ENCODE data around the gene MPIG6B.
"Not testable (repeated sequence)": the region's sequence is repeated elsewhere in the genome, so short reads cannot be mapped to it uniquely, and the experiment has no call there.

MPIG6B gene

DNA sequence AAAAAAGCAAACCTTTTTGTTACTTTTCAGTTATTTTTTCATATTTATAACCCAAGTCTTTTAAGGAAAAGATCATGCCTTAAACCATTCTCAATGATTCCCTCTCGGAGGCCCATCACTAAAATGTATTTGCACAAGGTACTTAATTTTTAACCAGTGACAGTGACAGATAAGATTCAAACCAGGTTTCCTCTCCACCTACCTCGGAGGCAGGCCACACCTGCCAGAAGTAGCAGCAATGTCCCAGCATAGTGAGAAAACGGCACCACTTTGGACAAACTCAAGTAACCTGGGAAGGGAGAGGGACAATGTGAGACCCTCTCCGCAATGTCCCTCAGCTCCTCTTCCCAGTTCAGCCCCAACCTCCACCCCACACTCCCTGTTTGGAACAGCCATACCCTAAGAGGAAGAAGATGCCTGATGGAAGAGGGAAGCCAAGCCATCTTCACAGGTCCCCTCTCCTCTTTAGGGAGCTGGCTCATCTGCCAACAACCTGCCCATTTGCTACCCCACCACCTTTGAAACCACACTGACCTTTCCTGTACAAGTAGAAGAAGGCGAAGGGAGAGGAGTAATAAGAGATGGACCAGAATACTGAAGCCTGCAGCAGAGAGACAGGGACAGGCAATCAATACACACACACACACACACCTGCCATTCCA is 22.3 kb upstream of the MPIG6B start:
- DNase-seq (ENCODE audit: low spot score) = no peak

DNA sequence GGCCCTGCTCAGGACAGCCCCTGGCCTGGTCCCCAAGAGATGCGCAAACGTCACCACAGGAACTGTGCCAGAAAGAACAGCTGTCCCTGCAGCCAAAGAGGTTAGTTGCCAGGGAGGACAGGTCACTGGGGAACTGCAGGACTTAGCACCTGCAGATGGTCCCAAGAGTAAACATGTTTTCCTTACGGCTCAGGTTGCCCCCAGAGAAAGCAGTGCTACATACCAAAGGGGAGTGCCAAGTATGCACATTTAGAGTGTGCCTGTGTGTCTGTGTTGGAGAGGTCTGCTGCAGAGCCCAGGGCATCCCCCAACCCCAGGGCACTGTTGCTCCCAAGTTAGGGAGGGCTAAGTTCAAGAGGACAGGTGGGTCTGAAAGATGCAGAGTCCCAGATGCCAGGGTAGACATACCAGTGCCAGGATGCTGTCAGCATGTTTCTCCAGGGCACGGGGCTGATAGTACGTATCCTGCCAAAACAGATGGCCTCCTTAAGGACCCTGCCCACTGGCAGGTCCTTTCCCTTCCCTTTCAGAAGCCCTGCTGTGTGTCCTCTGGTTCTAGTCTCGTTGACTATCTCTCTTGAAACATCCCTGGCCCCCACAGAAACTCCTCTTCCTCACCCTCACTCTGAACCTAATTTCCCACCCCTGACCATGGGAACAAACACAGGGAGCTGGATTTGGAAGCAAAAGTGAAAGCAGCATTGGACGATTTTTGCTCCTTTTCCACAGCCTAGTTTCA is 21.3 kb upstream of the MPIG6B start:
- peak; percentile 54 for DNase-seq (ENCODE audit: low spot score)

DNA sequence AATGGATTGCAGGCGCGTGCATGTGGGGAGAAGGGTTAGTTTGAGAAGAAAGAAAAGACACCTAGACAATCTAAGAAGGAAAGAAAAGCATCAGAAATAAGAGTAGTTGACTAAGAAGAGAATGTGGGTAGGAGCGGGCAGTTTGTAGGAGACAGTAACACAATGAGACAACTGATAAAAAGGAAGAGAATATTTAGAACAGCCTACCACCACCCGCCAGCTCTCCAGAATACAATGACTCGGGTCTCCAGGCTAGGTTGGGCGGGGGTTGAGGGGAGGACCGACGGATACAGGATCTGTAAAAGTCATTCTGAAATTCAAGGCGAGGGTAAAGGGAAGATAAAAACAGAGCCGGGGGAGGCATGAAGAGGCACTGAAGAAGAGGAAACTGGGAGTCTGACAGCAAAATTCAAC is 20.8 kb upstream of the MPIG6B start:
- DNase-seq (ENCODE audit: low spot score) = no peak

DNA sequence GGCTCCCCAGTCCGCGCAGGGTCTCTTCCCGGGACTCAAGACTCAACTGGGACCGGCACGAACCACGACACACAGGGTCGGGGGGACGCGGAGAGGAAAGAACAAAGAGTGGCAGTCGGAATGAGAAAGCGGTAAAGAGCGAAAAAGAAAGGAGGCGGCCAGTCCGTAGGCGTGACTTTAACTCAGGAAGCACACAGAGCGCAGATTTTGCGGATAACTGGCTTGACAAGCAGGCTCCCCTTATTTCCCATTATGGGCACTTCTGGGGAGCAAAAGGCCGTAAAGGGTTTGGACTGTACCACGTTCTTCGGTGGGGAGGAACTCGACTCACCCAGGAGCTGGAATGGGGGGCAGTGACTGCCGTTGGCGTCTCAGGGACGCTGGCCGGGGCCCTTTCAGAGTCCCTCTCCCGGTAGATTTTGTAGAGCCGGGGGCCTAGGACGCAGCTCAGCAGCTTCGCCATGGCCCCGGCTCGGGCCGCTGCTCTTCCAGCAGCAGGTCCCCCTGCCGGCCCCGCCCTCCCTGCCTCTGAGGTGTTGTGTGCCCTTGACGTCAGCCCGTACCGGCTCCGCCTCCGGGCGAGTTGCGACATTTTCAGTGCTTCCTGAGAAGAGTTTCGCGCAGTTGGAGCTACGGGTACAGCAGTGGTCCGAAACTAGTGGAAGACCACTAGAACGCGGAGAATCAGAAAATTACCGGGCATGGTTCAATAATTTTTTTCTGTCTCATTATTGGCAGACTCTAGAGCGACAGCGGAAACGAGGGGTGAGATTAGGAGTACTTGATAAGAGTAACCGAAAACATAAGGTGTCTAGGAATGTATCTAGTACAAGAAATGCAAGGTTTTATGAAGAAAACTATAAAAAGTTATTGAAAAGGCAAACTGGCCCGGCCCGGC is 20.1 kb upstream of the MPIG6B start, which contains the start of gene ABHD16A:
Gene ABHD16A (minus strand): TSS at position 506 of the 898 bp plus-strand sequence. CDS start 43 bp downstream, at position 463.
- DNase-seq (ENCODE audit: low spot score) = peak; percentile 97

DNA sequence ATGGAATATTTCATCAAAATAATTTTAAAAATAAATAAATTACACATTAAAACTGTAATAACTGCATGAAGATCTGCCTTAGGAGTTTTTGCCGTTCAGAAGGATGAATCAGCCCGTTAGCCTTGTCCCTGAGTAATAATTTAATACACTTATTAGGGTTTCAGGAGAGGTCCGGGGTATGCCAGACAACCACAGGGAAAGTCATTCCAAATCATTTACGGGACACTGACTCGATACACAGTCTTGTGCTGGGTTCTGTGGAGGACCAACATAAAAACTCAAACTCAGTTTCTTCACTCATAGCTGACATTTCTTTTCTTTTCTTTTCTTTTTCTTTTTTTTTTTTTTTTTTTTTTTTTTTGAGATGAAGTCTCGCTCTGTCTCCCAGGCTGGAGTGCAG is 17.2 kb upstream of the MPIG6B start:
- no peak for DNase-seq (ENCODE audit: low spot score)

DNA sequence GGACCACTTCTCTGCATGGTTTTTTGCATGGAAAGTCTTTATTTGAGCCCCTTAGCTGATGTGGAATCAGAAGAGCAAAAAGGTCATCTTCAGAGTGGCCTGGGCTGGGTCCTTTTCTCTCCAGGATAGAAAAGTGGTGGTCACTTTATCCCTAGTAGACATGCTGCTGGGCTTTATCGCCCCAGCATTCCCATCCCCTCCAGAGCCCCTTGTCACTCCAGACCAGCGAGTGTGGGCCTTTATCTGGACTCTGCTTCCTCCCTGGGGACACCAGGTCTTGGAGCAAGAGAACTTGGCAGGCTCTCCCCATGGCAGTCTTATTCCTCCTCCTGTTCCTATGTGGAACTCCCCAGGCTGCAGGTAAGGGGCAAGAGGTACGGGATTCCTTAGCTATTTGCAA is 16.6 kb upstream of the MPIG6B start, which contains the start of gene LY6G6F:
Gene LY6G6F (plus strand): TSS at position 268 of the 400 bp plus-strand sequence. CDS start 41 bp downstream, at position 309.
- no peak for DNase-seq (ENCODE audit: low spot score)

DNA sequence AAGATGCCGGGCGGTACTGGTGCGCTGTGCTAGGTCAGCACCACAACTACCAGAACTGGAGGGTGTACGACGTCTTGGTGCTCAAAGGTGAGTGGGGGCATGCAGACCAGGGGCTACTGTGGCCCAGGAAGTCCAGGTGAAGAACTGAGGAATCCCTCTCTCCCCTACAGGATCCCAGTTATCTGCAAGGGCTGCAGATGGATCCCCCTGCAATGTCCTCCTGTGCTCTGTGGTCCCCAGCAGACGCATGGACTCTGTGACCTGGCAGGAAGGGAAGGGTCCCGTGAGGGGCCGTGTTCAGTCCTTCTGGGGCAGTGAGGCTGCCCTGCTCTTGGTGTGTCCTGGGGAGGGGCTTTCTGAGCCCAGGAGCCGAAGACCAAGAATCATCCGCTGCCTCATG is 15.5 kb upstream of the MPIG6B start:
- no peak for DNase-seq (ENCODE audit: low spot score)

DNA sequence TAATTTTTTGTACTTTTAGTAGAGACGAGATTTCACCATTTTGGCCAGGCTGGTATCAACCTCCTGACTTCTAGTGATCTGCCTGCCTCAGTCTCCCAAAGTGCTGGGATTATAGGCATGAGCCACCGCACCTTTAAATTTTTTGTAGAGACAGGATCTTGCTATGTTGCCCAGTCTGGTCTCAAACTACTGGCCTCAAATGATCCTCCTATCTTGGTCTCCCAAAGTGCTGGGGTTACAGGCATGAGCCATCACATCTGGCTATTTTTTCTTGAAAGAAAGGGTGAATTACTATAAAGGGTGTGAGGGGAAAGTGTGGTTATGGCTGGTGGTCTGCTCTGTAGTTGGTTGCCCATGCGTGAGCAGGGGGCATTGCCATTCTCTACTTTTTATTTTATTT is 14.9 kb upstream of the MPIG6B start:
- no peak for DNase-seq (ENCODE audit: low spot score)

DNA sequence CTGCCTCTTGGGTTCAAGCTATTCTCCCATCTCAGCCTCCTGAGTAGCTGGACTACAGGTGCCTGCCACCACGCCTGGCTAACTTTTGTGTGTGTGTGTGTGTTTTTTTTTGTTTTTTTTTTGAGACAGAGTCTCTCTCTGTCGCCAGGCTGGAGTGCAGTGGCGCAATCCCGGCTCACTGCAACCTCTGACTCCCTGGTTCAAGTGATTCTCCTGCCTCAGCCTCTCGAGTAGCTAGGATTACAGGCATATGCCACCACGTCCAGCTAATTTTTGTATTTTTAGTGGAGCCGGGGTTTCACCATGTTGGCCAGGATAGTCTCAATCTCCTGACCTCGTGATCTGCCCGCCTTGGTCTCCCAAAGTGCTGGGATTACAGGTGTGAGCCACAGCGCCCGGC is 14.0 kb upstream of the MPIG6B start:
- DNase-seq (ENCODE audit: low spot score) = not testable (repeated sequence)

DNA sequence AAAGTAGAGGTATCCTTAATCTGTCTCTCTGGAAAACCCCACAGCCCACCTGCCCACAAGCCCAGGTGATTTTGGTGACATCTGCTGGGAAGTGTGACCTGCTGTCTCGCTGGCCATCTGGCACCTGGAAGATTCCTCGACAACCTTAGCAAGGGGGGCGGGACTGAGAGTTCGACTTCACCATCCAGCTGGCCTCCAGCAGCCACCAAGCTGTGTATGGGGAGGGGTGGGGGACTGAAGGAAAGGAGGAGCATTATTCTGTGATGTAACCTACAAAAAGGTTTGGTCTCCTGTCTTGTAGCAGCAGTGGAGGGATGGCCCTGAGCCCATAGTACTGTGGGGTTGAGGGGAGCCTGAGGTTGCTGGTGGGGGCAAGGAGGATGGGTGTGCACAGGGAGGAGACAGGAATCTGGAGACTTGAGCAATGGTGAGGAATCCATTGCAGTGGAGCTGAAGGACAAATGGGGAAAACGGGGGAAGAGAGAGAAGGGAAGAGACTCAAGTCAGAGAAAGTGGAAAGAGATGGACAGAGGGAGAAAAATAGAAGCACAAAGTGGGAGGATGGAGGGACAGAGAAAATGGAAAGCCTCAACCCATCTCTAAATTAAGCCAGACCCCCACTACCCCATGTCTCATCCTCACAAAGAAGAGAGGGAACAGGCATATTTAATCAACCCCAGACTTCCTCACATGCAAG is 12.5 kb upstream of the MPIG6B start:
- DNase-seq (ENCODE audit: low spot score) = no peak

DNA sequence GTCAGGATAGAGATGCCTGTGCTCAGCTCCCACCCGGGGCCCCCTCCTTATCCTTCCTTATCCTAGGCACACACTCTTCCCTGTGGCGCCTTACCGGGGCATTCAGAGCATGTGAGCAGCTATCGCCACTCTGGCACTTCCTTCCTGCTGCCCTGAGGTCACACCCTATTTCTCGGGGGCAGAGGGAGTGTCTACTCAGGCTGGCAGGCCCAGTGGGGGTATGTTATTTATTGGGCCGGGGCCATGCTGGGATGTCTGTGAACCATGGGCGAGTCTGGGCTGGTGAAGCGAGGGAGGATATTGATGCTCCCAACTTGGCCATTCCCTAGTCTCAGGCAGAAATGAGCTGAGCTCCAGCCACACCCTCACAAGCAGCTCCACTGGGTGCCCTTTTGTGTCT is 11.9 kb upstream of the MPIG6B start:
- no peak for DNase-seq (ENCODE audit: low spot score)

DNA sequence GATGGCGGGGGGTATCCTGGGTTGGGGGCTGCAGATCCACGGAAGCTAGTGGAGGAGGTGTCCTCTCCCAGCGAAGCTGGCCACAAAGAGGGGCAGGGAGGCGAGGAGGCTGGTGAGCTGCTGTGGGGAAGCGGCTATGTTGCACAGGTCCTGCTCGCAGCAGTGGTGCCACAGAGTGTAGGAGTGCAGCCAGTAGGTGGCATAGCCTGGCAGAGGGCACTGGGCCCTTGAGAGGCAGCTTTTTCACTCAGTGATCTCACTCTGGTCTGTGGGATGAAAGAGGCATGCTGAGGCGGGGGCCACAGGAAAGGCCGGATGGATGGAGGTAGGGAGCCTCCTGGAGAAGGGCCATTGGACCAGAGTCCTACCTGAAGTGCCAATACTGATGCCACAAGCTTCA is 10.9 kb upstream of the MPIG6B start:
- no peak for DNase-seq (ENCODE audit: low spot score)

DNA sequence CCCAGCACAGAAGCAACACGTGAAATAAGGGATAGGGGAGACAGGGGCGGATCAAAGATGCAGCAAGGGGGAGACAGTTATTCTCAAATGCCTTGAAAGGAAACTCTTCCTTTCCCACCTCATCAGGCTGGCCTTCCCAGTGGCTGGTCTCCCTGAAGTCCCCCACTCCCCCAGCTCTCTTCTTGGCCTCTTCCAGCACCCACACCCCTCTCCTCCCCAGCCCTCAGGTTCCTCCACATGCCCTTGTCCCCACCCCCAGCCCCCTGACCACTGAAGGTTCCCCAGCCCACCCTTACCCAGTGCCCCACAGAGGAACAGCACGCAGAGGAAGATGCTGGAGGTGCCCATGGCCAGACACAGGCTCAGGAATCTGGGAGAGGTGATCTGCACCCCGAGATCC is 9.7 kb upstream of the MPIG6B start:
- DNase-seq (ENCODE audit: low spot score) = no peak

DNA sequence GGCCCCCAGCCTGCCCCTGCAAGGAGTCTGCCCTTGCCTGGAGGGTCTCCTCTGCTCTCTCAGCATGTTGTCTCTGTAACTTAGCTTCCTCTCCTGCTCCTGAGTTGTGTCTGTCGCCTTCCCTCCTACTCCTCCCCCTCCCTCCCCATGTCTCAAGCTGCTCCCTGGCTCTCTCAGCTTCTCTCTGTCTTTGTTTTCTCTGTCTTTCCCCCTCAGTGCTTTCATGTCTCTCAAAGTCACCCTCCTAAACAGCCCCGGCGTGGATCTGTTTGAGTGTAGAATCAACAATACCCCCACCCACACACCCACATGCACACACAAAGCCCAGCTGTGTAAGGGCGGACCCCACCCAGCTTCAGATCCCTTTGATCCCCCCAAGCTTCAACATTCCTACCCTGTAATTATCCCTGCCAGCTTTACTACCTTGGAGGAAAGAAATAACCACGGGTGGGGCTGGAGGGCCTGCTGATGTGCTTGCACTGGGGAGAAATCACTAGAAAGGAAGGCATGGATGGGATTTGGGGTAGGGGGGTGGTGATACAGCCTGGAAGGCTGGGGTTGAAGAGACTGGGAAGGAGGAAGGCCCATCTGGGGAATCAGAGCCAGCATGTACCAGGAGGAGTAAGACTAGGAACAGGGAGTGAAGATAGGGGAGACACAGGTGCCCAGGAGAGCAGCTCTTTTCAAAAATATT is 9.0 kb upstream of the MPIG6B start:
- DNase-seq (ENCODE audit: low spot score) = no peak

DNA sequence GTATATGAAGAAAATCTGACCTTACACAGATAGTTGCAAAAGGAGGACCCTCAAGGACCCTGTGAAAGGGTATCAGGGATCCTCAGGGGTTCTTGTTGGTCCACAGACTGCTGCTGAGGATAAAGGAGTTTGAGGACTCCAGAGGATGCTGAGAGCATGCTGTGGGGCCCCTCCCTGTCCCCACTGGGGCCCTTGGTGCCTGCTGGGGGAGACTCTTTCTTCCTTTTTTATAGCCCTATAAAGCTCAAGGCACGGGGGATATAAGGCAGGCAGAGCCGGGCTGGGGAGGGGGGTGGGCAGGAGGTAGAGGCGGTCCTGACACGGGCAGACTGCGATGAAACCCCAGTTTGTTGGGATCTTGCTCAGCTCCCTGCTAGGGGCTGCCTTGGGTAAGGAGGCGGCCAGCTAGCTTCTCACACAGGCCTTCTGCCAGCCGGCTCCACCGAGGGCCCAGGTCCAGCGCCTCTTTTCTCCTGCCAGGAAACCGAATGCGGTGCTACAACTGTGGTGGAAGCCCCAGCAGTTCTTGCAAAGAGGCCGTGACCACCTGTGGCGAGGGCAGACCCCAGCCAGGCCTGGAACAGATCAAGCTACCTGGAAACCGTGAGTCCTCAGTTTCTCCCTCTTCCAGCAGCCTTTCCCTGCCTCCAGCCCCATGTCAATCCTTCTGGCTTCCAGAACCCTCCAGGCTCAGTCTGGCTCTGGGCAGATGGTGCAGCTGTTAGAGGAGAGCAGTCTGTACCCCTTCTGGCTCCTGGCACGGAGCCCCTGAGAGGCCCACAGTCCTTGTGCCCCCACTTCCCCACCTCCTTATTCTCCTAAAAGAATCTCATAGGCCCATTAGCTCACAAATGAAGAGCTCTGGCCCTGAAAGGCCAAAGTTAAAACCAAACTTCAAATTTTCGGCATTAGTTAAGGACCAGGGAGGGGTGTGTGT is 7.9 kb upstream of the MPIG6B start, which contains the start of gene LY6G6D:
Gene LY6G6D (plus strand): TSS at position 327 of the 937 bp plus-strand sequence. CDS start 8 bp downstream, at position 335.
- no peak for DNase-seq (ENCODE audit: low spot score)

DNA sequence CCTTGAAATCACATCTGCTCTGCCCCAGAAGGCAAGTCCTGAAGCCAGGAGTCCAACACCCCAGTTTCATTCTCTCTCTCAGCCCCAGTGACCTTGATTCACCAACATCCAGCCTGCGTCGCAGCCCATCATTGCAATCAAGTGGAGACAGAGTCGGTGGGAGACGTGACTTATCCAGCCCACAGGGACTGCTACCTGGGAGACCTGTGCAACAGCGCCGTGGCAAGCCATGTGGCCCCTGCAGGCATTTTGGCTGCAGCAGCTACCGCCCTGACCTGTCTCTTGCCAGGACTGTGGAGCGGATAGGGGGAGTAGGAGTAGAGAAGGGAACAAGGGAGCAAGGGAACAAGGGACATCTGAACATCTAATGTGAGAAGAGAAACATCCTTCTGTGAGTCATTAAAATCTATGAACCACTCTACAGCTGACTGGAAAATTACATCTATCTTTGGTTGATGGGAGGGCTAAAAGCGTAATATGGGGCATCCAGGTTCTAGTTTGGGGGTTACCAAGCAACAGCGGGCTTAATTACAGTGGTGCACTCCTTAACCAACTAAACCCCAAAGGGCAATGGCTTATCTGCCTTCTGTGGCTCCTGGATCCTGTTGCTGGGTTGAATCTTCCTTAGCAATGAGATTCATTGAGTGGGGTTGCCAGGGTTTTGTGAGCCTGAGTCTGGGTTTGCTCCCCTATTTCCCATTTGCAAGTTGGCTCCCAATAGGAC is 5.5 kb upstream of the MPIG6B start:
- no peak for DNase-seq (ENCODE audit: low spot score)

DNA sequence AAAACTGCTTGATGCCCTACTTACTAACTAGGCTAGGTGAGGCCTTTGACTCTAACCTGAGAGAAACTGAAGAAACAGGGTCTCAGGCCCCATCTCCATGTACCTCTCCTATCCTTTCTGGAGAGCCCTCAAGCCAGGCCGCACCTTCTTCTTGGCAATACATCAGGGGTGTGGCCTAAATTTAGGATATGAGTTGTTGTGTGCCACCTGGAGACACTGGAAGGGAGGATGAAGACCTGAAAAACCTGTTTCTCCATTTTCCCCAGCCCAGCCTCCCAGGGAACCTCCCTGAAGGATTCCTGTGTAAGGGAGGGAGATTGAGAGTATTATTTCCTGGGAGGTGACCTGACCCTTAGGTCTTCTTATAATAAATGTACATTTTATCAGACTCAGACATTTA is 4.9 kb upstream of the MPIG6B start:
- DNase-seq (ENCODE audit: low spot score) = no peak

DNA sequence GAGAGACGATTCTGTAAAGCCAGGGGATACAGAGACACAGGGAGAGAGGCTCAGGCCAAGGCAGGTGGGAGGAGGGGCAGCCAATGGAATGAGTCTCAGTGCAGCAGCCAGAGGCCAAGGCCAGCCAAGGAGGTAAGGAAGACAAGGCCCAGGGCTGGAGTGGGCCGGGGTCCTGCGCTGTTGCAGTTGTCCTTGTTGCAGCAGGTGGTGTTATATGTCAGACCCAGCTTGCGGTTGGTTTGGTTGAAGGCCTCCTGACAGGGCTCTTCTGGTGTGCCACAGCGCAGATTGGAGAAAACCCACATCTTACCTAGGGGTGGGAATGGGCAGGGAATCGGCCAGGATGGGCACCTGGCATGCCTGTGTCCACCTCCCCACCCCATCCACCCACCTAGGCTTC is 4.2 kb upstream of the MPIG6B start:
- no peak for DNase-seq (ENCODE audit: low spot score)

DNA sequence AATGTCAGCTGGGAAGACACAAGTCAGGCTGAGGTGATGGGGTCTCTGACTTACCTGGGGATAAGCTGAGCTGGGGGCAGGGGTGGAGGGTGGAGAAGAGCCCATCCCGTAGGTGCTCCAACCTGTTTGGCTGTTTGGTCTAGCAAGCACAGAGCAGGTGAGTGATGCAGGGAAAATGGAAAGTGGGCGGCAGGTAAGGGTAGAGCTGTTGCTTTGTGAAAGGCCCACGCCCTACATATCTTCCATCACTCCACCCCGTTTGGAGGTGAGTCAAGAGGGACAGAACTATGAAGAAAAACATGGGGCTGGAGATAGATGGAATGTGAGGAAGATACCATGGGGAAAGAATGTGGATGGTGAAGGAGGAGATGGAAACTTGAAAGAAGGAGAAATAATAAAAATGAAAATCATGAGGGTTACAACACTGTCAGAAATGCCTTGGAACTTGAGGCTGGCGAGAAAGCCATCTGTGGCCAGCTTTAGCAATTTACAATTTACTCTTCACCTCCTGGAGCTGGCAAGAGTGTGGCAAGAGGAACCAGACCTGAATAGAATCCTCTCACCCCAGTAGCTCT is 2.9 kb upstream of the MPIG6B start:
- no peak for DNase-seq (ENCODE audit: low spot score)
